HEK293T (cell line): Measurements from ENCODE around the gene MAMLD1.
"Not testable (repeated sequence)": the region's sequence is repeated elsewhere in the genome, so short reads cannot be mapped to it uniquely, and the experiment has no call there.

Experiments used
- CTCF ChIA-PET: fragments of 350-600 bp; formaldehyde crosslinking; extraction: SDS; loops from one replicate; lab custom pipeline; 2021; ENCODE audit warnings: antibody characterized with exemption, inconsistent platforms; lab: Yijun Ruan, JAX
- POLR2A ChIA-PET: fragments of 350-600 bp; formaldehyde crosslinking; extraction: SDS; loops from one replicate; lab custom pipeline; 2020; ENCODE audit warnings: antibody characterized with exemption, inconsistent platforms; lab: Yijun Ruan, JAX
- DNase-seq: peaks from one replicate; pipeline ENCODE4 v3.0.0; 2012; ENCODE audit warnings: mixed read lengths; ENCODE audit errors: extremely low spot score
- ARNT ChIP-seq: fragments of 450-650 bp; IDR thresholded peaks from 2 replicates; pipeline ENCODE4 v1.6.1; 2017; ENCODE audit warnings: mild to moderate bottlenecking
- BHLHE40 ChIP-seq: fragments of 450-650 bp; IDR thresholded peaks from 2 replicates; pipeline ENCODE4 v1.6.1; 2016; ENCODE audit warnings: mild to moderate bottlenecking, moderate library complexity, borderline replicate concordance
- CTBP1 ChIP-seq: fragments of 450-650 bp; IDR thresholded peaks from 2 replicates; pipeline ENCODE4 v1.6.1; 2016; ENCODE audit warnings: borderline replicate concordance
- ELF4 ChIP-seq: fragments of 450-650 bp; IDR thresholded peaks from 2 replicates; pipeline ENCODE4 v1.6.1; 2017; ENCODE audit warnings: antibody characterized with exemption
- FOXA1 ChIP-seq: fragments of 450-650 bp; IDR thresholded peaks from 2 replicates; pipeline ENCODE4 v1.6.1; 2016; ENCODE audit warnings: mild to moderate bottlenecking
- FOXK2 ChIP-seq: fragments of 450-650 bp; IDR thresholded peaks from 2 replicates; pipeline ENCODE4 v1.6.1; 2016; ENCODE audit warnings: mild to moderate bottlenecking
- FOXM1 ChIP-seq: fragments of 450-650 bp; IDR thresholded peaks from 2 replicates; pipeline ENCODE4 v1.6.1; 2017; ENCODE audit warnings: mild to moderate bottlenecking, borderline replicate concordance
- HDGF ChIP-seq: fragments of 450-650 bp; IDR thresholded peaks from 2 replicates; pipeline ENCODE4 v1.6.1; 2017; ENCODE audit warnings: antibody characterized with exemption, borderline replicate concordance
- L3MBTL2 ChIP-seq: fragments of 450-650 bp; conservative IDR thresholded peaks from 2 replicates; pipeline ENCODE4 v1.6.1; 2016; ENCODE audit warnings: mild to moderate bottlenecking
- LEF1 ChIP-seq: fragments of 450-650 bp; IDR thresholded peaks from 2 replicates; pipeline ENCODE4 v1.6.1; 2017; ENCODE audit warnings: mild to moderate bottlenecking, borderline replicate concordance
- NFRKB ChIP-seq: fragments of 450-650 bp; IDR thresholded peaks from 2 replicates; pipeline ENCODE4 v1.6.1; 2016; ENCODE audit warnings: mild to moderate bottlenecking, moderate library complexity
- SP1 ChIP-seq: fragments of 450-650 bp; IDR thresholded peaks from 2 replicates; pipeline ENCODE4 v1.6.1; 2017
- SUZ12 ChIP-seq: fragments of 450-650 bp; IDR thresholded peaks from 2 replicates; pipeline ENCODE4 v1.6.1; 2016; ENCODE audit warnings: mild to moderate bottlenecking
- TARDBP ChIP-seq: fragments of 450-650 bp; IDR thresholded peaks from 2 replicates; pipeline ENCODE4 v1.6.1; 2016
- ZNF384 ChIP-seq: fragments of 450-650 bp; IDR thresholded peaks from 2 replicates; pipeline ENCODE4 v1.6.1; 2016
- TF ChIP-seq, protein P1 (sequence below): fragments of 450-650 bp; IDR thresholded peaks from 2 replicates; pipeline ENCODE4 v1.6.1; 2016

MAMLD1 gene

DNA sequence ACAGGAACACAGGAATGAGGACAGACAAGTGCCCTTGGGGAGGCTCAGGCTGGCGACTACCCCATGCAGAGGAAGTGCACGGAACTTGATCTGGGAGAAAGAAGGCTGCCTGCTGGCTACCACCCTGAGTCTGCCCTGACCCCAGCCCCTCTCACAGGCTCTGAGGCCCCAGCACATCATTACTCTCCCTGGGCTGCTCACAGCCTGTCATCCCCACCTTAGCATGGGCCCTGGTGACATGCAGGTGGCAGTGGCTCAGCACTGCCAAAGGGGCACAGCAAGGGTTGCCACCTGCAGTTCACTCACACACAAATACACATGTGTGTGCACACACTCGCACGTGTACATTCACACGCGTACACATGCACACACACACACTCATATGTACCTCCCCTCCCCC, 26.1 kb upstream of the MAMLD1 start:
- no peak for DNase-seq
- TF ChIP-seq LEF1 (no peak), ELF4 (no peak), L3MBTL2 (no peak), TARDBP (no peak), CTBP1 (no peak), FOXA1 (no peak), SP1 (no peak), ZNF384 (no peak), FOXM1 (no peak), FOXK2 (no peak), SUZ12 (no peak), ARNT (no peak), BHLHE40 (no peak), HDGF (no peak), NFRKB (no peak)
- TF ChIP-seq, protein P1, sequence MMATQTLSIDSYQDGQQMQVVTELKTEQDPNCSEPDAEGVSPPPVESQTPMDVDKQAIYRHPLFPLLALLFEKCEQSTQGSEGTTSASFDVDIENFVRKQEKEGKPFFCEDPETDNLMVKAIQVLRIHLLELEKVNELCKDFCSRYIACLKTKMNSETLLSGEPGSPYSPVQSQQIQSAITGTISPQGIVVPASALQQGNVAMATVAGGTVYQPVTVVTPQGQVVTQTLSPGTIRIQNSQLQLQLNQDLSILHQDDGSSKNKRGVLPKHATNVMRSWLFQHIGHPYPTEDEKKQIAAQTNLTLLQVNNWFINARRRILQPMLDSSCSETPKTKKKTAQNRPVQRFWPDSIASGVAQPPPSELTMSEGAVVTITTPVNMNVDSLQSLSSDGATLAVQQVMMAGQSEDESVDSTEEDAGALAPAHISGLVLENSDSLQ = no peak
- ChIA-PET POLR2A (no interaction called here), CTCF (interaction anchor here (0.6 kb wide), 1 partner anchor 148 kb away, joined by 4 read pairs; no protein-coding TSS in a partner anchor)

DNA sequence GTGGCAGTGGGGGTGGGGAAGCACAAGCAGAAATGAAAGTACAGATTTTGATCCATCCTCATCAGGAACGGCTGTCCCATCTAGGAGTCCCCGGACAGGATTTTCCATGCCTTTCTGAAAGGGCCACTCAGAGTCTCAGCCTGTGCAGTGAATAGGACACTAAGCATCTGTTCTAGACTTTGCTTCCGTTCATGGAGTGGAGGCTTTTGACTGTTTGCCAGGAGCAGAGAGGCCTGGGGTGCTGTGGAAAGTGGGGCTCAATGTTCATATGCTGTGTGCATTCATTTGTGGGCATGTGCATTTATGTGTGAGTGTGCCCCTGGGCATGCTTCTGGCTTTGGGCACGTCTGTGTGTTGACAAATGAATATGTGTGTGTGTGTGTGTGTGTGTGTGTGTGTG, 25.6 kb upstream of the MAMLD1 start:
- TF ChIP-seq HDGF (no peak), TARDBP (no peak), LEF1 (no peak), NFRKB (no peak), SP1 (no peak), FOXK2 (no peak), FOXA1 (no peak), SUZ12 (no peak), L3MBTL2 (no peak), CTBP1 (no peak), ELF4 (no peak), ARNT (no peak)
- TF ChIP-seq, protein P1 = no peak
- ChIA-PET CTCF (no interaction called here), POLR2A (no interaction called here)
- no peak for DNase-seq

DNA sequence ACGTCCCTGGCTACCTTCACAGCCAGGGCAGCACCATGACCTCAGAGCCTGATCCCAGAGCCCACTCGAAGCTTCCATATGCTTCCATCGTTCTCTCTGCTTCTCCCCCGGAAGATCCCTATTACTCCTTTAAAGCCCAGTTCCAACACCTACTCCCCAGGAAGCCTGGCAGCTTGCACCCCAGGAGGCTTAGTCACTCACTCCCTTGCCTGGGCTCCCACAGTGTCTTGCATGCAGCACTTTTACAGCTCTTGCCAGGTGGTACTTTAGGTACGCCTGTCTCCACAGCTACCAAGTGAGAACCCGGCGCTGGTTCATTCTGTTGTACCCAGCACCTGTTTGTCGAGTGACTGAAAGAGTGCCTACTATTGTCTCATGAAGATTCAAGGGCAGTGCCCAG, 24.5 kb upstream of the MAMLD1 start:
- ChIA-PET POLR2A (no interaction called here), CTCF (no interaction called here)
- DNase-seq = no peak
- TF ChIP-seq ZNF384 = no peak
- no peak for TF ChIP-seq FOXM1
- TF ChIP-seq BHLHE40 = no peak
- TF ChIP-seq TARDBP = no peak
- TF ChIP-seq FOXK2 = no peak
- TF ChIP-seq L3MBTL2 = no peak
- TF ChIP-seq, protein P1 = no peak
- no peak for TF ChIP-seq NFRKB
- TF ChIP-seq ARNT = no peak

DNA sequence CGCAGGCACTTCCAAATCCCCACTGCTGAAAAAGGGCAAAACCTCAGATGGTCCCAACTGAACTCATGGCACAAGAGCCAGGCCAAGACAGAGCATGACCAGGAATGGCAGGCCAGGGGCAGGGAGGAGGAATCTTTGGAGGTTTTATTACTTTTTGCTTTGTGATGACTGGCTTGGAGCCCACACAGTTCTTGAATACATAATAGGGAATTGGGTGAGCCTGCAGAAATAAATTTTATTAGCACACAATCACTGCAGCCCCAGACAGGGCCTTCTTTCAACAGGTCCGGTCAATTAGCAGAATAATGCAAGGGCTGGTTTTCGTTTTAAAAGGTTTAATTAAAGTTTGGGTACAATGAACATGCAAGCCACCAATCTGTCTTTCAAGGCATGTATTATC, 23.4 kb upstream of the MAMLD1 start:
- no peak for TF ChIP-seq ARNT
- TF ChIP-seq CTBP1 = no peak
- TF ChIP-seq SP1 = no peak
- no peak for TF ChIP-seq L3MBTL2
- no peak for TF ChIP-seq HDGF
- no peak for TF ChIP-seq FOXM1
- no peak for TF ChIP-seq LEF1
- no peak for TF ChIP-seq NFRKB
- TF ChIP-seq FOXK2 = no peak
- CTCF ChIA-PET = no interaction called here
- POLR2A ChIA-PET = no interaction called here
- DNase-seq = no peak

DNA sequence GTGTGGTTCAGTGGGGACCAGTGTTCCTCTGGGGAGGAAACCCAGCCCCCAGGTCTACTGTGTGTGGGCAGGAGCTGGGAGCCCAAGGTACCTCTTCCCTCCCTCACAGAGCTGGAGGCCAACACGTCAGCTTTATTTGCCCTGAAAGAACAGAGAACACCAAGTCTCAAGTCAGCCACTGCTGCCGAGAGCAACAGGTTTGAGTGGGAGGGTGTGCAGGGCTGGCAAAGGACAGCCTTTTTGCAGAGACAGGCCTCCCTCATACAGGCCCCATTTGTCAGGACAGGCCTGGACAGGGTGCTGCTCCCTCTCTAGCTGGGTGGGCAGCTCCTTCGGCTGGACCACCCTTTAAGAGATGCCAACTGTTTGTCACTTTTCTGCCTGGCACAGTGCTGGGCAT, 22.8 kb upstream of the MAMLD1 start:
- CTCF ChIA-PET, POLR2A ChIA-PET: not testable (repeated sequence)

DNA sequence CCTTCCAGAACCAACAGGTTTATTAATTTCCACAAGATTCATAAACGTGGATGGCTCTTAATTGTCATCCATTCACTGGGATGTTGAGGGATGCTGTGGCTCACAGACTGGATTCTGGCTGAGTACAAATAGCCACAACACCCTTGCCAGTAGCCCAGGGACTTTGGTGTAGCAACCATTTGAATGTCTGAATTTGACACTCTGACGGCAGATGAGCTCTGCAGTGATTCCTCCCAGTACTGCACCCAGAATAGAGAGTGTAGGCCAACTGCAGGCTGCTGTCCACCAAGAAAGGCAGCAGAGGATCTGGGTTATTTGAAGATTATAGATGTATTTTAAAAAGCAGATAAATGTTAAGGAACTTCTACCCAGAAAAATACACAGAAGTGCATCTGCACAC, 15.6 kb upstream of the MAMLD1 start:
- CTCF ChIA-PET = no interaction called here
- no peak for TF ChIP-seq ARNT
- POLR2A ChIA-PET = no interaction called here
- DNase-seq = no peak

More for the DNA sequence above, 22.8 kb upstream of the MAMLD1 start:
- DNase-seq = not testable (repeated sequence)

DNA sequence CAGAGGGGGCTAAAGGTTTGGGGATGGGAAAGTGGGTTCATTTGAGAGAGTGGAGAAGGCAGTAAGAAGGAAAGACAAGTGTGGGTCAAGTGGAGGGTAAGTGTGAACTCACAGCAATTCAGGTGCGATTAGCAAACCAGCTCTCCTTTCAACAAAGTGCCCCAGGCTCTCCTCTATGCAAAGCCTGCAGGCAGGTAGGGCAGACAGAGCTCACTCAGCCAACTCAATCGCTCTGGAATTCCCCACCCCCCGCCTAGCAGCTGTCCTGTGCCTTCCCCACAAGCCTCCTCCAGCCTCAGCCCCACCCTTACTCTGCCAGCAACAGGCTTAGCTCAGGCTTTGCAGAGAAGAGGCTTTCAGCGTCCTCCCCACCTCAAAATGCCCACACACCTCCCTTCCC, 14.8 kb upstream of the MAMLD1 start:
- no peak for DNase-seq
- POLR2A ChIA-PET = no interaction called here
- CTCF ChIA-PET = no interaction called here
- TF ChIP-seq ZNF384 (no peak), LEF1 (no peak), HDGF (no peak), BHLHE40 (no peak), SUZ12 (no peak), ARNT (no peak), FOXK2 (no peak), CTBP1 (no peak), FOXM1 (no peak), TARDBP (no peak), ELF4 (no peak), NFRKB (no peak), FOXA1 (no peak), L3MBTL2 (no peak), SP1 (no peak)
- TF ChIP-seq, protein P1 = no peak
